Cardiac fibroblast (primary cell): ENCODE data around the gene UGT1A9.

Source experiments
- DNase-seq, 2 donors: peaks; one replicate each; pipeline versions ENCODE4 v3.0.0 to v3.0.0-alpha.2; 2010; ENCODE audit warnings: low read depth in 2 of 2
- H3K4me3 ChIP-seq, 2 donors: replicated peaks in 1 of 2; 1 replicate in 1 of 2; 2 replicates in 1 of 2; pipeline ENCODE4 v1.5.1; 2011; ENCODE audit warnings: low read depth in 2 of 2, low read length in 2 of 2, mild to moderate bottlenecking in 2 of 2, moderate library complexity in 1 of 2
- CTCF ChIP-seq: IDR thresholded peaks from one replicate; pipeline ENCODE4 v1.5.1; 2011; ENCODE audit warnings: low read depth, mild to moderate bottlenecking, low read length, inconsistent platforms

The UGT1A9 gene

GRCh38 chr2:233819884-233820773 is 148.4 kb downstream of the UGT1A9 start:
- no peak for TF ChIP-seq CTCF
- no peak overlapping the region for H3K4me3 ChIP-seq
- DNase-seq: no peak

- no peak overlapping the region for H3K4me3 ChIP-seq
- DNase-seq: no peak
- TF ChIP-seq CTCF: no peak
Measured at GRCh38 chr2:233820774-233821105, 149.0 kb downstream of the UGT1A9 start.

- DNase-seq: no peak
Measured at GRCh38 chr2:233821196-233821595, 149.5 kb downstream of the UGT1A9 start.

GRCh38 chr2:233821709-233822100 is 150.0 kb downstream of the UGT1A9 start:
- TF ChIP-seq CTCF: no peak
- no peak overlapping the region for H3K4me3 ChIP-seq
- no peak for DNase-seq

More at GRCh38 chr2:233821196-233821595, 149.5 kb downstream of the UGT1A9 start:
- H3K4me3 ChIP-seq: no peak overlapping the region
- no peak for TF ChIP-seq CTCF

- no peak overlapping the region for H3K4me3 ChIP-seq
- no peak for TF ChIP-seq CTCF
- no peak for DNase-seq
Measured at GRCh38 chr2:233822101-233822771, 150.5 kb downstream of the UGT1A9 start.
